H1 (cell line): ENCODE results near the gene MST1R. TPM values are rescaled to one million over a fixed set of nuclear protein-coding genes. Genes with fewer than 3 reads are reported as not detected.

Experiments
- BACH1 ChIP-seq: IDR thresholded peaks from 2 replicates; pipeline ENCODE4 v1.6.1; 2012; ENCODE audit warnings: low read length, improper control_type of control experiment
- CBX5 ChIP-seq: fragments of 300-800, 300-1000 bp; sonication (generic); IDR thresholded peaks from 2 replicates; pipeline ENCODE4 v1.7.1; 2016; ENCODE audit warnings: antibody characterized with exemption, low read length, low read depth
- CEBPB ChIP-seq: IDR thresholded peaks from 2 replicates; pipeline ENCODE4 v1.6.1; 2012; ENCODE audit warnings: low read depth, low read length
- CHD2 ChIP-seq: IDR thresholded peaks from 2 replicates; pipeline ENCODE4 v1.6.1; 2012; ENCODE audit warnings: low read length, improper control_type of control experiment
- CHD7 ChIP-seq: fragments of 300-600 bp; sonication (generic); IDR thresholded peaks from 2 replicates; pipeline ENCODE4 v1.7.1; 2012; ENCODE audit warnings: low read length, moderate library complexity, mild to moderate bottlenecking, inconsistent platforms; ENCODE audit not compliant: insufficient replicate concordance
- FOSL1 ChIP-seq: IDR thresholded peaks from 2 replicates; pipeline ENCODE4 v1.6.1; 2011; ENCODE audit warnings: mild to moderate bottlenecking, low read depth, low read length, moderate library complexity; ENCODE audit not compliant: insufficient read depth
- HDAC2 ChIP-seq, 2 experiments: fragments of 300-600 bp in 1 of 2; sonication (generic) in 1 of 2; IDR thresholded peaks; 2 replicates each; pipeline ENCODE4 v1.6.1; 2011 to 2012; ENCODE audit warnings: low read depth in 2 of 2, low read length in 2 of 2, mild to moderate bottlenecking in 2 of 2, moderate library complexity in 2 of 2, borderline replicate concordance in 1 of 2, inconsistent platforms in 1 of 2
- JUND ChIP-seq: IDR thresholded peaks from 2 replicates; pipeline ENCODE4 v1.6.1; 2011; ENCODE audit warnings: mild to moderate bottlenecking, improper control_type of control experiment, low read length
- PHF8 ChIP-seq: fragments of 200-600 bp; sonication (generic); conservative IDR thresholded peaks from 2 replicates; pipeline ENCODE4 v1.7.1; 2012; ENCODE audit warnings: low read depth, mild to moderate bottlenecking, inconsistent platforms, low read length, moderate library complexity
- SIX5 ChIP-seq: IDR thresholded peaks from 2 replicates; pipeline ENCODE4 v1.6.1; 2011; ENCODE audit warnings: mild to moderate bottlenecking, low read depth, low read length
- TCF12 ChIP-seq: IDR thresholded peaks from 2 replicates; pipeline ENCODE4 v1.6.1; 2011; ENCODE audit warnings: low read depth, mild to moderate bottlenecking, low read length
- USF2 ChIP-seq: IDR thresholded peaks from 2 replicates; pipeline ENCODE4 v1.6.1; 2011; ENCODE audit warnings: low read length, improper control_type of control experiment
- polyA plus RNA-seq, 7 experiments: library from polyadenylated mRNA; depleted of rRNA in 3 of 7; stranded (reverse) in 5 of 7; unstranded in 2 of 7; fragments of >200 nt in 5 of 7; fragments of 200-250 nt in 2 of 7; gene quantifications; 1 replicate in 5 of 7; 2 replicates in 1 of 7; 4 replicates in 1 of 7; pipeline versions ENCODE4 v1.2.1 to v1.2.3, GENCODE V29; 2011 to 2013; ENCODE audit warnings: missing spikeins in 2 of 7, mixed read lengths in 2 of 7
- total RNA-seq: library from RNA; stranded (reverse); fragmentation: NEBNext Ultra II Directional; extraction: Animal tissue kit (Norgen Biotek cat#: 25700); gene quantifications from 2 replicates; pipeline ENCODE4 v1.2.1, GENCODE V29; 2021

Gene MST1R
- total and polyA plus RNA-seq, 2 of the 8 experiments (the other 6 are each of a cell fraction or from before 2014, with no cell fraction given), result 4.8 to 7.6 TPM

GRCh38 chr3:49882166-49882565 lies 21.5 kb downstream of the MST1R start (continued):
- TF ChIP-seq CHD7 (no peak), TCF12 (no peak), PHF8 (no peak), BACH1 (no peak), CEBPB (no peak), FOSL1 (no peak), SIX5 (no peak), JUND (no peak), HDAC2 (IDR thresholded peaks at IDR 0.05; ENCODE audit: borderline replicate concordance in 1 of 2, low read depth in 2 of 2, low read length in 2 of 2) (no peak), CHD2 (no peak), CBX5 (no peak), USF2 (no peak)
